ENCODE results near the gene SPRR2A. TPM values are rescaled to one million over a fixed set of nuclear protein-coding genes. Genes with fewer than 3 reads are reported as not detected.

Gene SPRR2A
- polyA plus RNA-seq, 1 donor from 2014 or later, result not detected

DNA sequence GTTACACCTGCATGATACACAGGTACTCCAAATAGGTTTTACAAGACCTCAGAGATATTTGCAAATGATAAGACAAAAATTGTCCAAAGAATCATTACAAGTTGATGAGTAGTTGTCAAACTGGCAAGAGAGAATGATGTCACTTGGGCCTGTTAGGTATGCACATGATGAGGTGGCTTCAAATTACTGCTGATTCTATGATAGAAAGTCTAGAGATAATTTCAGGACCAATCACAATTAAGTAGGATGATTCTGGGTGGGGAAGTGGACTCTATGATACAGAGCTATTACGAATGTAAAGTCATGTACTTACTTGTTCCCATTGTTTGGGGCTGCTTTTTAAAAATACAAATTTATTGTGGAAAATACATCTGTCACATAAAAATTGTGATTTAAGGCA lies 31.5 kb downstream of the SPRR2A start:
- no peaks in the 10 kb centered on the region for H3K36me3 ChIP-seq (ENCODE audit: insufficient read depth, low read length)
- H3K9ac ChIP-seq (ENCODE audit: low read length), result no peak overlapping the region

DNA sequence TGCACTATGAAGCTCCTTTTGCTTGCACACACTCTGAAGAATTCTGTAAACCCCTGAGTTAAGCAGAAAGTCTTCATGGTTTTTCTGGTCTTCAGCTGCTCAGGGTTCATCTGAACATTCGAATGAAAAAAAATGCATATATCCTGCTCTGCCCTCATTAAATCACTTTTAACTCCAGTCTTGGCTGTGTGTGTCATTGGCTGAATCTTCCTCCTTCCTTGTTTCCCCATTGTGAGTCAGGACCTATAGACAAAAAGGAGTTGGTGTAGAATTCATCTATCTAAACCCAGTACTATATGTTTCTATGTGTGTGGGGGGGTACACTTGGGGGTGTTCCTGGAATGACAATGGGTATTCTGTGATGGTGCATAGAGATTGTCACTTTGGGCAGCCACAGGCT lies 32.9 kb downstream of the SPRR2A start:
- no peaks in the 10 kb centered on the region for H3F3A ChIP-seq (ENCODE audit: insufficient read depth, low read length, poor library complexity, severe bottlenecking)
- no peaks in the 10 kb centered on the region for H3K36me3 ChIP-seq (ENCODE audit: insufficient read depth, low read length)
- H2AFZ ChIP-seq (ENCODE audit: low read depth, low read length), result no peak overlapping the region
- H3K4me3 ChIP-seq (ENCODE audit: low read length), result no peak overlapping the region
- no peaks in the 10 kb centered on the region for H3K9me2 ChIP-seq (ENCODE audit: insufficient read depth, low read length)
- no peaks in the 10 kb centered on the region for H3K9me3 ChIP-seq (ENCODE audit: low read length)
- no peak overlapping the region for H3K9ac ChIP-seq (ENCODE audit: low read length)
- H3K27ac ChIP-seq (ENCODE audit: low read length), result no peak overlapping the region
- no peaks in the 10 kb centered on the region for H3K79me2 ChIP-seq (replicated peaks; ENCODE audit: insufficient read depth, low read length)
- H4K20me1 ChIP-seq (ENCODE audit: insufficient read depth), result no peaks in the 10 kb centered on the region
- no peaks in the 10 kb centered on the region for H3K27me3 ChIP-seq (ENCODE audit: insufficient read depth, low read depth, low read length)
- H3K4me2 ChIP-seq (ENCODE audit: low read length), result no peak overlapping the region
- TF ChIP-seq SMC3 (conservative IDR thresholded peaks at IDR 0.05; ENCODE audit: poor library complexity), result no peak
- no peak for TF ChIP-seq EP300 (conservative IDR thresholded peaks at IDR 0.05; ENCODE audit: poor library complexity, severe bottlenecking)
- TF ChIP-seq, protein P1, sequence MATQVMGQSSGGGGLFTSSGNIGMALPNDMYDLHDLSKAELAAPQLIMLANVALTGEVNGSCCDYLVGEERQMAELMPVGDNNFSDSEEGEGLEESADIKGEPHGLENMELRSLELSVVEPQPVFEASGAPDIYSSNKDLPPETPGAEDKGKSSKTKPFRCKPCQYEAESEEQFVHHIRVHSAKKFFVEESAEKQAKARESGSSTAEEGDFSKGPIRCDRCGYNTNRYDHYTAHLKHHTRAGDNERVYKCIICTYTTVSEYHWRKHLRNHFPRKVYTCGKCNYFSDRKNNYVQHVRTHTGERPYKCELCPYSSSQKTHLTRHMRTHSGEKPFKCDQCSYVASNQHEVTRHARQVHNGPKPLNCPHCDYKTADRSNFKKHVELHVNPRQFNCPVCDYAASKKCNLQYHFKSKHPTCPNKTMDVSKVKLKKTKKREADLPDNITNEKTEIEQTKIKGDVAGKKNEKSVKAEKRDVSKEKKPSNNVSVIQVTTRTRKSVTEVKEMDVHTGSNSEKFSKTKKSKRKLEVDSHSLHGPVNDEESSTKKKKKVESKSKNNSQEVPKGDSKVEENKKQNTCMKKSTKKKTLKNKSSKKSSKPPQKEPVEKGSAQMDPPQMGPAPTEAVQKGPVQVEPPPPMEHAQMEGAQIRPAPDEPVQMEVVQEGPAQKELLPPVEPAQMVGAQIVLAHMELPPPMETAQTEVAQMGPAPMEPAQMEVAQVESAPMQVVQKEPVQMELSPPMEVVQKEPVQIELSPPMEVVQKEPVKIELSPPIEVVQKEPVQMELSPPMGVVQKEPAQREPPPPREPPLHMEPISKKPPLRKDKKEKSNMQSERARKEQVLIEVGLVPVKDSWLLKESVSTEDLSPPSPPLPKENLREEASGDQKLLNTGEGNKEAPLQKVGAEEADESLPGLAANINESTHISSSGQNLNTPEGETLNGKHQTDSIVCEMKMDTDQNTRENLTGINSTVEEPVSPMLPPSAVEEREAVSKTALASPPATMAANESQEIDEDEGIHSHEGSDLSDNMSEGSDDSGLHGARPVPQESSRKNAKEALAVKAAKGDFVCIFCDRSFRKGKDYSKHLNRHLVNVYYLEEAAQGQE (IDR thresholded peaks at IDR 0.05; ENCODE audit: borderline replicate concordance), result no peak
- TF ChIP-seq EZH2 (IDR thresholded peaks at IDR 0.05; ENCODE audit: borderline replicate concordance, insufficient read depth, low read length, poor library complexity, severe bottlenecking), result no peak
- no peak for TF ChIP-seq RAD21 (conservative IDR thresholded peaks at IDR 0.05)
- no peak for TF ChIP-seq MXI1 (conservative IDR thresholded peaks at IDR 0.05; ENCODE audit: poor library complexity, severe bottlenecking)
- TF ChIP-seq POLR2AphosphoS5 (IDR thresholded peaks at IDR 0.05), result no peak
- TF ChIP-seq, protein P2, sequence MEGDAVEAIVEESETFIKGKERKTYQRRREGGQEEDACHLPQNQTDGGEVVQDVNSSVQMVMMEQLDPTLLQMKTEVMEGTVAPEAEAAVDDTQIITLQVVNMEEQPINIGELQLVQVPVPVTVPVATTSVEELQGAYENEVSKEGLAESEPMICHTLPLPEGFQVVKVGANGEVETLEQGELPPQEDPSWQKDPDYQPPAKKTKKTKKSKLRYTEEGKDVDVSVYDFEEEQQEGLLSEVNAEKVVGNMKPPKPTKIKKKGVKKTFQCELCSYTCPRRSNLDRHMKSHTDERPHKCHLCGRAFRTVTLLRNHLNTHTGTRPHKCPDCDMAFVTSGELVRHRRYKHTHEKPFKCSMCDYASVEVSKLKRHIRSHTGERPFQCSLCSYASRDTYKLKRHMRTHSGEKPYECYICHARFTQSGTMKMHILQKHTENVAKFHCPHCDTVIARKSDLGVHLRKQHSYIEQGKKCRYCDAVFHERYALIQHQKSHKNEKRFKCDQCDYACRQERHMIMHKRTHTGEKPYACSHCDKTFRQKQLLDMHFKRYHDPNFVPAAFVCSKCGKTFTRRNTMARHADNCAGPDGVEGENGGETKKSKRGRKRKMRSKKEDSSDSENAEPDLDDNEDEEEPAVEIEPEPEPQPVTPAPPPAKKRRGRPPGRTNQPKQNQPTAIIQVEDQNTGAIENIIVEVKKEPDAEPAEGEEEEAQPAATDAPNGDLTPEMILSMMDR (IDR thresholded peaks at IDR 0.05; ENCODE audit: poor library complexity, severe bottlenecking), result no peak

More for the DNA sequence above, 31.5 kb downstream of the SPRR2A start:
- Histone ChIP-seq H2AFZ (ENCODE audit: low read depth, low read length) (no peak overlapping the region), H3K4me3 (ENCODE audit: low read length) (no peak overlapping the region), H4K20me1 (ENCODE audit: insufficient read depth) (no peaks in the 10 kb centered on the region), H3K27me3 (ENCODE audit: insufficient read depth, low read depth, low read length) (no peaks in the 10 kb centered on the region), H3F3A (ENCODE audit: insufficient read depth, low read length, poor library complexity, severe bottlenecking) (no peaks in the 10 kb centered on the region), H3K9me2 (ENCODE audit: insufficient read depth, low read length) (no peaks in the 10 kb centered on the region), H3K27ac (ENCODE audit: low read length) (no peak overlapping the region), H3K4me2 (ENCODE audit: low read length) (no peak overlapping the region), H3K79me2 (replicated peaks; ENCODE audit: insufficient read depth, low read length) (no peaks in the 10 kb centered on the region), H3K9me3 (ENCODE audit: low read length) (no peaks in the 10 kb centered on the region)
- TF ChIP-seq MXI1 (conservative IDR thresholded peaks at IDR 0.05; ENCODE audit: poor library complexity, severe bottlenecking) (no peak), TAF1 (IDR thresholded peaks at IDR 0.05; ENCODE audit: low read depth) (no peak), EP300 (conservative IDR thresholded peaks at IDR 0.05; ENCODE audit: poor library complexity, severe bottlenecking) (no peak), RAD21 (conservative IDR thresholded peaks at IDR 0.05) (no peak), SMC3 (conservative IDR thresholded peaks at IDR 0.05; ENCODE audit: poor library complexity) (no peak)
- TF ChIP-seq, protein P1 (IDR thresholded peaks at IDR 0.05; ENCODE audit: borderline replicate concordance), result no peak
- TF ChIP-seq, protein P2 (IDR thresholded peaks at IDR 0.05; ENCODE audit: poor library complexity, severe bottlenecking), result no peak
